ENCODE results near the gene RUNX3.

RUNX3 gene

GRCh38 chr1:24945354-24946326 is 15.6 kb upstream of the RUNX3 start:
- no peak for DNase-seq (ENCODE audit: low read depth, low spot score)
- Histone ChIP-seq H3K36me3 (ENCODE audit: control insufficient read depth, insufficient read depth, low read length) (no peaks in the 10 kb centered on the region), H3K27ac (ENCODE audit: low read length) (no peak overlapping the region), H3K4me1 (ENCODE audit: control insufficient read depth, insufficient read depth, low read length) (peaks cover 12% of the 10 kb centered on the region; the same call in 1 of the 2 replicates), H3K27me3 (ENCODE audit: control insufficient read depth, insufficient read depth, low read length) (no peaks in the 10 kb centered on the region), H3K4me3 (ENCODE audit: low read length) (no peak overlapping the region), H3K9me3 (ENCODE audit: control insufficient read depth, insufficient read depth, low read length) (no peaks in the 10 kb centered on the region)
- WGBS (ENCODE audit: insufficient coverage, insufficient read length), result no CpG with 5 or more reads among the region's 10 CpGs

DNA sequence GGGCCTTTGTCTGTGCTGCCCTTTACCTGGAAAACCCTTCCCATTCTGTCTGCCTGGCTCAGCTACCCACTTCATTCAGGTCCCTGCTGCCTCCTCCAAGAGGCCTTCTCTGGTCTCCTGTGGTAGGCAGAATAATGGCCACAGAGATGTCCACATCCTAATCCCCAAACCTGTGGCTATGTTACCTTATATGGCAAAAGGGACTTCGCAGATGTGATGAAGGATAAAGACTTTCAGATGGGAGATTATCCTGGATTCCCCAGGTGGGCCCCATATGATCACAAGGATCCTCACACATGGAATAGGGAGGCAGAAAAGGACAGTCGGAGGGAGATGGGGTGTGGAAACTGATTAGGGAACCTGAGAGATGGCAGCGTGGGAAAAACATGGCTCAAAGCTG is 14.2 kb upstream of the RUNX3 start:
- no peaks in the 10 kb centered on the region for H3K36me3 ChIP-seq (ENCODE audit: control insufficient read depth, insufficient read depth, low read length)
- no CpG with 5 or more reads among the region's 3 CpGs for WGBS (ENCODE audit: insufficient coverage, insufficient read length)
- no peak overlapping the region for H3K4me3 ChIP-seq (ENCODE audit: low read length)
- H3K4me1 ChIP-seq (ENCODE audit: control insufficient read depth, insufficient read depth, low read length), result peaks cover 2% of the 10 kb centered on the region; the same call in 1 of the 2 replicates
- H3K27me3 ChIP-seq (ENCODE audit: control insufficient read depth, insufficient read depth, low read length), result no peaks in the 10 kb centered on the region
- no peak overlapping the region for H3K27ac ChIP-seq (ENCODE audit: low read length)
- H3K9me3 ChIP-seq (ENCODE audit: control insufficient read depth, insufficient read depth, low read length), result no peaks in the 10 kb centered on the region
- no peak for DNase-seq (ENCODE audit: low read depth, low spot score)

DNA sequence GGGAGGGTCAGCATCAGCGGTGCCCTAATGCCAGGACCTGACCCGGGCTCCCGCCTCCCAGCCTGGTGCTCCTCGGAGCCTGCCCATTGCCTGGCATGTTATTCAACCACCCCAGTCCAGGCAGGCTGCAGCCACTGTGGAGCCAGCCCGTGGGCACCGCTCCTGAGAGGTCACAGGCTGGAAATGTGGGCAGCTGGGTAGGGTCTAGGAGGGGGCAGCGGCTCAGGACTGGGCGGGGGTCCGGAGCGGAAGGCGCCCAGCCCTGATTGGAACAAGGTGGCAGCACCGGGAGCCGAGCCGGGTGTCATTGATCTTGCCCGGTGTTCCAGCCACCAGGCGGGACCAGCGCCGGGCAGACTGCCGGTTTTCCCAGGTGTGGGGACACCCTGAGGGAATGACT is 12.7 kb upstream of the RUNX3 start:
- H3K4me3 ChIP-seq (ENCODE audit: low read length), result no peak overlapping the region
- no peaks in the 10 kb centered on the region for H3K36me3 ChIP-seq (ENCODE audit: control insufficient read depth, insufficient read depth, low read length)
- H3K4me1 ChIP-seq (ENCODE audit: control insufficient read depth, insufficient read depth, low read length), result no peaks in the 10 kb centered on the region
- H3K27me3 ChIP-seq (ENCODE audit: control insufficient read depth, insufficient read depth, low read length), result no peaks in the 10 kb centered on the region
- H3K9me3 ChIP-seq (ENCODE audit: control insufficient read depth, insufficient read depth, low read length), result no peaks in the 10 kb centered on the region
- DNase-seq (ENCODE audit: low read depth, low spot score), result no peak
- H3K27ac ChIP-seq (ENCODE audit: low read length), result no peak overlapping the region
- WGBS (ENCODE audit: insufficient coverage, insufficient read length), result no CpG with 5 or more reads among the region's 19 CpGs

DNA sequence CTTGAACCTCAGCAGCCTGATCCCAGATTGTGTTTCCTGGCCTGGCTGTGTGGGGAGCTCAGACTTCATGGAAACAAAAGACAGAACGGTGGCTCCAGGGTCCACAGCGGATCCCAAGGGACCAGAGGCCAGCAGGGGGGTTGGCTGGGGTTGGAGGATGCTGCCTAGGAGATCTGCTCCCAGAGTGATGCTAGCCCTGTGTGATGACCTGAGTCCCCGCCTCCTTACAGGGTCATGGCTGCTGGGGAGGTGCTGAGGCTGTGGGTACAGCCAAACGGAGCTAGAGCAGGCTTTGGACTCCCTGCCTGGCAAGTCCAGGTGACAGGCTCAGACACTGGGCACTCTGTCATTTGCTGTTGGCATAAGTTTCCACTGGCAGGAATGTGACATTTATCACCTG is 11.5 kb upstream of the RUNX3 start:
- Histone ChIP-seq H3K27ac (ENCODE audit: low read length) (no peak overlapping the region), H3K4me1 (ENCODE audit: control insufficient read depth, insufficient read depth, low read length) (no peaks in the 10 kb centered on the region), H3K4me3 (ENCODE audit: low read length) (no peak overlapping the region), H3K27me3 (ENCODE audit: control insufficient read depth, insufficient read depth, low read length) (no peaks in the 10 kb centered on the region), H3K9me3 (ENCODE audit: control insufficient read depth, insufficient read depth, low read length) (no peaks in the 10 kb centered on the region), H3K36me3 (ENCODE audit: control insufficient read depth, insufficient read depth, low read length) (no peaks in the 10 kb centered on the region)
- WGBS (ENCODE audit: insufficient coverage, insufficient read length), result no CpG with 5 or more reads among the region's 4 CpGs
- DNase-seq (ENCODE audit: low read depth, low spot score), result no peak

DNA sequence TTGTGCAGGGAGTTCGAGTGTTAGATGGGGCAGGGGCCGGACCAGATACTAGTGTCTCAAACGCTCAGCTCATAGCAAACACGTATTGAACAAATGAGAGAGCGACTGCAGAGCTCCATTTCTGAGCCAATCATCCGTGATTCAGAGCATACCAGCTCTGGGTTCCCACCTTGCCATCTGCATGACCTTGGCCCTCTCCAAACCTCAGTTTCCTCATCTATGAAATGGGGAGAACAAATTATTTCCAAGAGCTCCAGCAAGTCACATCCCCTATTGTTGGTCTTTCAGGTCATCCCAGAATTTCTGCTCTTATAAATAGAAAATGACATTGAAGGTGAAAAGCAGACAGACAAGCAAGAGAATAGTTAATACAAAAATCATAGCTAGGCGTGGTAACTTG is 10.2 kb upstream of the RUNX3 start:
- no CpG with 5 or more reads among the region's 7 CpGs for WGBS (ENCODE audit: insufficient coverage, insufficient read length)
- Histone ChIP-seq H3K27ac (ENCODE audit: low read length) (no peak overlapping the region), H3K27me3 (ENCODE audit: control insufficient read depth, insufficient read depth, low read length) (no peaks in the 10 kb centered on the region; the same call in 1 of the 2 replicates), H3K9me3 (ENCODE audit: control insufficient read depth, insufficient read depth, low read length) (no peaks in the 10 kb centered on the region), H3K36me3 (ENCODE audit: control insufficient read depth, insufficient read depth, low read length) (no peaks in the 10 kb centered on the region), H3K4me1 (ENCODE audit: control insufficient read depth, insufficient read depth, low read length) (peaks cover 1% of the 10 kb centered on the region), H3K4me3 (ENCODE audit: low read length) (no peak overlapping the region)
- DNase-seq (ENCODE audit: low read depth, low spot score), result no peak

DNA sequence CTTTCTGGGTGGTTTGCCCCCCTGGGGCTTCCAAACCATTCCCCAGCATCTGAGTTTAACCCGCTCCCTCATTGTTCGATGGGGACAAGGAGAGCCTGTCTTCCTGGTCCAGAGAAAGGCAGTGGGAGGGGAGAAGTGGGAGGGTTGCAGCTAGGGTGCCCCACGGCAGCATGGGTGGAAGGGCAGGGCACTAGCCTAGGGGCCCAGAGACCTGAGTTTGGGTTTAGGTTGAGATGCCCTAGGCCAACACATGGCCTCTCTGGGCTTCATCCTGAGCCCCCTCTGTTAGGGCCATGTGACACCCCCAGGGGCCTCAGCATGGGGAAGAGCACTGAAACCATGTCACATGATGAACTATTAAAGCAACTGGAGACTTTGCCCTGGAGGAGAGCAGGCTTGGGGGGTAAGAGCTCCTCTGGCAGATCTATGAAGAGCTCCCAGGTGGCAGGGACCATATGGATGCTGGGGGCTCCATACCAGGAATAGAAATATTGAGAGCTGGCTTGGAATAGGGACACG is 9.7 kb upstream of the RUNX3 start:
- no CpG with 5 or more reads among the region's 4 CpGs for WGBS (ENCODE audit: insufficient coverage, insufficient read length)
- no peaks in the 10 kb centered on the region for H3K36me3 ChIP-seq (ENCODE audit: control insufficient read depth, insufficient read depth, low read length)
- DNase-seq (ENCODE audit: low read depth, low spot score), result no peak
- no peaks in the 10 kb centered on the region; the same call in 1 of the 2 replicates for H3K27me3 ChIP-seq (ENCODE audit: control insufficient read depth, insufficient read depth, low read length)
- H3K27ac ChIP-seq (ENCODE audit: low read length), result no peak overlapping the region
- H3K9me3 ChIP-seq (ENCODE audit: control insufficient read depth, insufficient read depth, low read length), result no peaks in the 10 kb centered on the region
- peaks cover 4% of the 10 kb centered on the region for H3K4me1 ChIP-seq (ENCODE audit: control insufficient read depth, insufficient read depth, low read length)
- no peak overlapping the region for H3K4me3 ChIP-seq (ENCODE audit: low read length)

DNA sequence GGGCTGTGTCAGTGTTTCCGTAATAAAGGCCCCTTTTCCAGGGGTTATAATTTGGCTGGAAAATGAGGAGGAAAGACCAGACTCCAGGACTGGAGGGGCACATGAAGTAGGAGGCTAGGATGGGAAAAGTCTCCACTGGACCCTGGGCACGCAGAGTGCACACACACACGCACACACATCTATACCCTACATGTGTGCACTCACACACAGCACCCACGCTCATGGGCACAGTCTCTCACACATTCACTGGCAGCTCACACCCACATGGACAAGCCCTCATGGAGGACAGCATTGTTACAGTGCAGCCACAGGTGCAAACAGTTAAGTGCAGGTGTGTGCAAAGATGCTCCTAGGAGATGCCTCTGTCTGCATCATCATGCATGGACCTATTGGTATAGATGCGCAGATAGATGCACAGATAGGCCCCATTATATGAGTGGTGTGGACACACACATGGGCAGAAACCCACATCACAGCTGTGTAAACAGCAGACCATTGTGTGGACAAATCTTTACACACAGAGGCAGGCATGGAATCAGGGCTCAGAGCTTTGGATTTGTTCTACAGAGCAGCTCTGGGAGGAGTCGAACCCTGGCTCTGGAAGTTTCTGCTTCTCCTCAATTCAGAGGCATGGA is 9.1 kb upstream of the RUNX3 start:
- Histone ChIP-seq H3K27ac (ENCODE audit: low read length) (no peak overlapping the region), H3K4me3 (ENCODE audit: low read length) (no peak overlapping the region), H3K9me3 (ENCODE audit: control insufficient read depth, insufficient read depth, low read length) (no peaks in the 10 kb centered on the region), H3K4me1 (ENCODE audit: control insufficient read depth, insufficient read depth, low read length) (peaks cover 4% of the 10 kb centered on the region), H3K27me3 (ENCODE audit: control insufficient read depth, insufficient read depth, low read length) (no peaks in the 10 kb centered on the region; the same call in 1 of the 2 replicates), H3K36me3 (ENCODE audit: control insufficient read depth, insufficient read depth, low read length) (no peaks in the 10 kb centered on the region)
- no CpG with 5 or more reads among the region's 6 CpGs for WGBS (ENCODE audit: insufficient coverage, insufficient read length)
- no peak for DNase-seq (ENCODE audit: low read depth, low spot score)

- no peaks in the 10 kb centered on the region for H3K9me3 ChIP-seq (ENCODE audit: control insufficient read depth, insufficient read depth, low read length)
- H3K4me3 ChIP-seq (ENCODE audit: low read length), result no peak overlapping the region
- H3K36me3 ChIP-seq (ENCODE audit: control insufficient read depth, insufficient read depth, low read length), result no peaks in the 10 kb centered on the region
- H3K4me1 ChIP-seq (ENCODE audit: control insufficient read depth, insufficient read depth, low read length), result peaks cover 4% of the 10 kb centered on the region
- peaks cover 6% of the 10 kb centered on the region for H3K27me3 ChIP-seq (ENCODE audit: control insufficient read depth, insufficient read depth, low read length)
- WGBS (ENCODE audit: insufficient coverage, insufficient read length), result no CpG with 5 or more reads among the region's 7 CpGs
- no peak overlapping the region for H3K27ac ChIP-seq (ENCODE audit: low read length)
- DNase-seq (ENCODE audit: low read depth, low spot score), result no peak
Measured at GRCh38 chr1:24938276-24938675, 8.2 kb upstream of the RUNX3 start.

GRCh38 chr1:24936684-24937083 is 6.6 kb upstream of the RUNX3 start:
- DNase-seq (ENCODE audit: low read depth, low spot score), result no peak
- Histone ChIP-seq H3K27me3 (ENCODE audit: control insufficient read depth, insufficient read depth, low read length) (peaks cover 20% of the 10 kb centered on the region), H3K36me3 (ENCODE audit: control insufficient read depth, insufficient read depth, low read length) (no peaks in the 10 kb centered on the region), H3K4me3 (ENCODE audit: low read length) (no peak overlapping the region), H3K27ac (ENCODE audit: low read length) (no peak overlapping the region), H3K4me1 (ENCODE audit: control insufficient read depth, insufficient read depth, low read length) (peaks cover 5% of the 10 kb centered on the region), H3K9me3 (ENCODE audit: control insufficient read depth, insufficient read depth, low read length) (no peaks in the 10 kb centered on the region)
- WGBS (ENCODE audit: insufficient coverage, insufficient read length), result no CpG with 5 or more reads among the region's 11 CpGs

DNA sequence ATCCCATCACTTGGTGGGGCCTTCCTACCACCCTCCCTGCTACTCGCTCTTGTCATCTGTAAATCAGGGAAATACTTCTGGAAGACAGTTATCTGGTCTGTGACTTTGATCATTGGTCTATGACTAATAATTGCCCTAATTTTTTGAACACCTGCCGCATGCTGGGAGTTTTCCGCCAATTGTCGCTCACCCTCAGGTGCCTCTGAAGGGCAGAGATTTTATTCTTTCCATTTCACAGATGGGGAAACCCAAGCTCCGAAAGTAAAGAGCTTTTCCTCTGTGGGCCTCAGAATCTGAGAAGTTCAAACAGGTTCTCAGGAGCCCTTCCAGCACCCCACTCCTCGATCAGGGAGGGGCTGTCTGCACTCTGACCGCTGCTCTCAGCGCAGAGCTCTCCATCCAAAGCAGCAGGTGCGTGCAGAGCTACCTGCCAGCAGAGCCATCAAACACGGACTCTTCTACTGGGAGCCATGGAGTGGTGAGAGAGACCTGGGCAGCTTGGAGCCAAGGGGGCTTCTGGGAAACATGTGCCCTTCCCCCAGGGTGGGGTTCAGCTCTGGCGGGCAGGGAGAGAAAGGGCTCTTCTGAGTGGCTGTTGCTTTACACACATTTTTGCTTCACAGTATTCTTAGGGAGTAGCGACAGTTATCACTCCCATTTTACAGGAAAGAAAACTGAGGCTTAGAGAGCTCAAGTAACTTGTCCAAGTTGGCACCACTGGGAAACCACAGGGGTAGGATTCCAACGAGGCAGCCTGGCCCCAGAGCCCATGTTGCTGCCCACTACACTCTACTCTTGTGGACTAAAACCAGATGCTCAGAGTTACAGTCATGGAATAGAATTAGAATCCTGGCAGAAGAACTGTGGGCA is 5.8 kb upstream of the RUNX3 start:
- DNase-seq (ENCODE audit: low read depth, low spot score), result no peak
- Histone ChIP-seq H3K27ac (ENCODE audit: low read length) (no peak overlapping the region), H3K9me3 (ENCODE audit: control insufficient read depth, insufficient read depth, low read length) (no peaks in the 10 kb centered on the region), H3K27me3 (ENCODE audit: control insufficient read depth, insufficient read depth, low read length) (peaks cover 28% of the 10 kb centered on the region), H3K4me1 (ENCODE audit: control insufficient read depth, insufficient read depth, low read length) (peaks cover 11% of the 10 kb centered on the region), H3K4me3 (ENCODE audit: low read length) (no peak overlapping the region), H3K36me3 (ENCODE audit: control insufficient read depth, insufficient read depth, low read length) (no peaks in the 10 kb centered on the region)
- no CpG with 5 or more reads among the region's 13 CpGs for WGBS (ENCODE audit: insufficient coverage, insufficient read length)

Measured in iPS DF 6.9 (cell line).